ENCODE results near the gene SRRM3. TPM values are rescaled to one million over a fixed set of nuclear protein-coding genes. Genes with fewer than 3 reads are reported as not detected.
"Not testable (repeated sequence)": the region's sequence is repeated elsewhere in the genome, so short reads cannot be mapped to it uniquely, and the experiment has no call there.

The SRRM3 gene
- total RNA-seq, 1 donor from 2014 or later: 6.1 TPM

- Histone ChIP-seq H3K27ac (replicated peaks) (no peak overlapping the region), H3K36me3 (no peaks in the 10 kb centered on the region), H3K27me3 (ENCODE audit: low read depth) (no peaks in the 10 kb centered on the region), H3K9me3 (replicated peaks) (no peaks in the 10 kb centered on the region), H3K4me1 (peaks cover 6% of the 10 kb centered on the region), H3K4me3 (no peak overlapping the region)
- DNase-seq: no peak
- TF ChIP-seq CTCF (IDR thresholded peaks at IDR 0.05; ENCODE audit: borderline replicate concordance): no peak
- intact Hi-C loops (cut with micrococcal nuclease): no loop called here
These were observed 36.4 kb upstream of the SRRM3 start for GRCh38 chr7:76165106-76165972.

GRCh38 chr7:76165973-76166403 is 35.7 kb upstream of the SRRM3 start:
- no peak for DNase-seq
- intact Hi-C loops (cut with micrococcal nuclease): no loop called here
- H3K27ac ChIP-seq (replicated peaks): peak overlapping the region; percentile 93
- peaks cover 6% of the 10 kb centered on the region for H3K4me1 ChIP-seq
- TF ChIP-seq CTCF (IDR thresholded peaks at IDR 0.05; ENCODE audit: borderline replicate concordance): no peak
- H3K36me3 ChIP-seq: no peaks in the 10 kb centered on the region
- H3K27me3 ChIP-seq (ENCODE audit: low read depth): no peaks in the 10 kb centered on the region
- H3K9me3 ChIP-seq (replicated peaks): no peaks in the 10 kb centered on the region
- H3K4me3 ChIP-seq: peak overlapping the region; percentile 73

GRCh38 chr7:76166404-76167255 is 35.1 kb upstream of the SRRM3 start:
- Histone ChIP-seq H3K9me3 (replicated peaks) (no peaks in the 10 kb centered on the region), H3K36me3 (no peaks in the 10 kb centered on the region), H3K27ac (replicated peaks) (peak overlapping the region; percentile 93), H3K4me3 (peak overlapping the region; percentile 73), H3K4me1 (peaks cover 6% of the 10 kb centered on the region), H3K27me3 (ENCODE audit: low read depth) (no peaks in the 10 kb centered on the region)
- DNase-seq: peak; percentile 99
- TF ChIP-seq CTCF (IDR thresholded peaks at IDR 0.05; ENCODE audit: borderline replicate concordance): peak; percentile 44
- intact Hi-C loops (cut with micrococcal nuclease): no loop called here

- H3K36me3 ChIP-seq: no peaks in the 10 kb centered on the region
- no peaks in the 10 kb centered on the region for H3K27me3 ChIP-seq (ENCODE audit: low read depth)
- H3K9me3 ChIP-seq (replicated peaks): no peaks in the 10 kb centered on the region
- H3K4me1 ChIP-seq: peaks cover 6% of the 10 kb centered on the region
- intact Hi-C loops (cut with micrococcal nuclease): no loop called here
- no peak overlapping the region for H3K27ac ChIP-seq (replicated peaks)
- no peak overlapping the region for H3K4me3 ChIP-seq
- no peak for DNase-seq
- TF ChIP-seq CTCF (IDR thresholded peaks at IDR 0.05; ENCODE audit: borderline replicate concordance): no peak
These were observed 28.0 kb upstream of the SRRM3 start for GRCh38 chr7:76173566-76174205.

GRCh38 chr7:76176951-76177350 is 24.7 kb upstream of the SRRM3 start:
- H3K4me1 ChIP-seq; H3K36me3 ChIP-seq; H3K27ac ChIP-seq (replicated peaks); DNase-seq; H3K4me3 ChIP-seq; H3K9me3 ChIP-seq (replicated peaks); intact Hi-C loops (cut with micrococcal nuclease); H3K27me3 ChIP-seq (ENCODE audit: low read depth): not testable (repeated sequence)

Data from left ventricle myocardium inferior (tissue), 1 donor.